Lung microvascular endothelial cell (primary cell): ENCODE data around the gene DRAP1. TPM values are rescaled to one million over a fixed set of nuclear protein-coding genes. Genes with fewer than 3 reads are reported as not detected.
A peak's percentile ranks its signal among the peaks of the same experiment; 100 is the strongest.

Experiments
- DNase-seq, 2 donors: peaks; one replicate each; pipeline versions ENCODE4 v3.0.0 to v3.0.0-alpha.2; 2010; ENCODE audit warnings: low read depth in 2 of 2
- total RNA-seq: library from RNA; depleted of rRNA; stranded (reverse); fragments of >200 nt; gene quantifications from 2 replicates; pipeline ENCODE4 v1.2.1, GENCODE V29; 2014

The DRAP1 gene, protein sequence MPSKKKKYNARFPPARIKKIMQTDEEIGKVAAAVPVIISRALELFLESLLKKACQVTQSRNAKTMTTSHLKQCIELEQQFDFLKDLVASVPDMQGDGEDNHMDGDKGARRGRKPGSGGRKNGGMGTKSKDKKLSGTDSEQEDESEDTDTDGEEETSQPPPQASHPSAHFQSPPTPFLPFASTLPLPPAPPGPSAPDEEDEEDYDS
- 91.1 and 103 TPM in 2 replicates for total RNA-seq

DNA sequence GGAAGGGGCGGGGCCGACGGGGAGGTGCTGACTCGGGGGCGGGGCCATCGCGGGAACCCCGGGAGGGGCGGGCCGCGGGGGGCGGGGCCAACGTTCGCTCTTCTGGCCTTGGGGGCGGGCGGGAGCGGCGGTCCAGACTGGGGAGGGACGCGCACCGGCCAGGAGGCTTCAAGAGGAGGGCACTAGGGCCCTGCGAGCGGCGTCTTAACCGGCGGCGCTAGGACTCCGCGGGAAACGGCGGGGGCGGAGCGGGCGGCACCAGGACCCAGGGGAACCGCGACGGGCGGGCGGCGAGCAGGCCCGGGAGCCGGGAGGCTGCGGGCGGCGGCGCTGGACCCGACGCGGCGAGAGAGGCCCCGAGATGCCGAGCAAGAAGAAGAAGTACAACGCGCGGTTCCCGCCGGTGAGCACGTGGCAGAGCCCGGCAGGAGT, at the start of gene DRAP1:
Gene DRAP1, plus strand, starts transcription at position 286 of the 432 bp plus-strand sequence. Its CDS starts 76 bp downstream, at position 362.
- peak; percentile 99 for DNase-seq

DNA sequence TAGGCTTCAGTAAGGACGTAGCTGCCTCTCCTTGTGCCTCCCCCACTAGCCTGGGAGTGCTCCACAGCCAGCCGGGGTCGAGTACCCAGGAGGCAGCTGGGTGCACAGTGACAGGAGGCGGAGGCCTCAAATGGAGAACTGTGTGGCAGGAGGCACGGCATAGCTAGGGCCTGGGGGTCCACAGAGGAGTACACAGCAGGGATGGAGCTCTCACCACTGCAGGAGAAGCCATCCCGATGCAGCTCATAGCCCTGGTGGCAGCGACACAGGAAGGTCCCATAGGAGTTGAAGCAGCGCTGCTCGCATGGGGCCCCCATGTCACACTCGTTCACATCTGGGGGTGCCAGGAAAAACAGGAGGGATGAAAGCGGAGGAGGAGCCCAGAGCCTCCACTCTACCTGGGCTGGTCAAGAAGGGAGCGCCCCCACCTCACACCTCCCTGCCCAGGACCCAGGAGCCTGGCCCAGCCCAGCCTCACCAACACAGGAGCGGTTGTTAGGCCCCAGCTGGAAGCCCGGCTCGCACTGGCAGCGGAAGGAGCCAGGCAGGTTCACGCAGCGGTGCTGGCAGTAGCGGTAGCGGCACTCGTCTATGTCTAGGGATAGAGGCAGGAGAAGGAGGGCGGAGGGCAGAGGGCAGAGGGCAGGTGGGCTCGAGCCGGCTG, 49.5 kb upstream of the DRAP1 start:
- no peak for DNase-seq

DNA sequence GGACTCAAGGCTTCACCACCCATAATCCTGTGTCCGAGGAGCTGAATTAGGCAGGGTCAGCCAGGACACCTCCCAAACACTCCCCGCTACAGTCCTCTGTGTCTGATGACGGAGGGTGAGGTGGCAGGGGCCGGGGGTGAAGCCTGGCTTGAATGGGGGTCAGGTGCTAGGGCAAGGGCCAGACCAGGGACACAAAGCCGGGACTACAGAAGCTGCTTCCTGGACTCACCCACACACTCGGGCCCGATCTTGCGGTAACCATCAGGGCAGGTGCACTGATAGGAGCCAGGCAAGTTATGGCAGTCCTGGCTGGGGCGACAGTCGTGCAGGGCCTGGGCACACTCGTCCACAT, 48.9 kb upstream of the DRAP1 start:
- no peak for DNase-seq

DNA sequence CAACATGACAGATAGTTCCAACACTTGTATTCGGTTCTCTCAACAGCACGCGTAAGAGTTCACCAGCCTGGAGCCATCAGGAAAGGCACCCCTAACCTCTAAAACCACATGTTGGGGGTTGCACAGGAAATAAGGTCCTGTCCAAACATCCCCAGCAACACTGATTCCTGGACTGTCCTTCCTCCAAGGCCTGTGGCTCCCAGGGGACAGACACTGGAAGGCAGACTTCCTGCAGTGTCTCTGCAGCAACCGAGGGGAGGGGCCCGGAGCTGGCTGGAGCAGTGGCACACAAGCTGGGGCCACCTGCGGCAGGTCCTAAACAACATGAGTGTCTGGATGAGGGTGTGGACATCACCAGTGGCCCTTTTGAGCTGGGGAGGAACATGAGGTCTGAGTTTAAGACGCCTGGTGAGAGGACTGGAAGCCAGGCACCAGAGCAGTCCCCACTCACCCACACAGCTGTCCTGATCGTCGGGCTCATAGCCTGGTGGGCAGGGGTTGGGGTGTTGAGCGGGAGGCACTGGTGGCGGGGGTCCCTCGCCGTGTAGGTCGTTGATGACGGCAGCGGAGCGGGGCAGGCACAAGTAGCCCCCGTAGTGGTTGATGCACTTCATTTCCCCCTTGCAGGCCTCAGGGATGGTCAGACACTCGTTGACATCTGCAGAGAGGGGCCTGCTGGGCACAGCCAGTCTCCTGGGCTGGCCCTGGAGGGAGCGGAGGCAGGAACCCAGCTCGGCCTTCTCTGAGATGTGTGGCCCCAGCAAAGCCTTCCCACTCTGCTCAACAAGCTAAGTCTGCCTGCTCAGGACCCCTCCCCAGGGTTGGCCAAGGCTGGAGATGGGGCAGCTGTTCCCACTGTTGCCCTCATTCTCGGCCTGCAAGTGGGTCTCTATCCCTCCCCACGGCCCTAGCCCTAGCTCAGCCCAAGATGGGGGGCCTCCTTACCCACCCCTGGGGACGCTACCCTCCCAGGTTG, 48.2 kb upstream of the DRAP1 start:
- peak in 1 of 2 donors; percentile 37 for DNase-seq

DNA sequence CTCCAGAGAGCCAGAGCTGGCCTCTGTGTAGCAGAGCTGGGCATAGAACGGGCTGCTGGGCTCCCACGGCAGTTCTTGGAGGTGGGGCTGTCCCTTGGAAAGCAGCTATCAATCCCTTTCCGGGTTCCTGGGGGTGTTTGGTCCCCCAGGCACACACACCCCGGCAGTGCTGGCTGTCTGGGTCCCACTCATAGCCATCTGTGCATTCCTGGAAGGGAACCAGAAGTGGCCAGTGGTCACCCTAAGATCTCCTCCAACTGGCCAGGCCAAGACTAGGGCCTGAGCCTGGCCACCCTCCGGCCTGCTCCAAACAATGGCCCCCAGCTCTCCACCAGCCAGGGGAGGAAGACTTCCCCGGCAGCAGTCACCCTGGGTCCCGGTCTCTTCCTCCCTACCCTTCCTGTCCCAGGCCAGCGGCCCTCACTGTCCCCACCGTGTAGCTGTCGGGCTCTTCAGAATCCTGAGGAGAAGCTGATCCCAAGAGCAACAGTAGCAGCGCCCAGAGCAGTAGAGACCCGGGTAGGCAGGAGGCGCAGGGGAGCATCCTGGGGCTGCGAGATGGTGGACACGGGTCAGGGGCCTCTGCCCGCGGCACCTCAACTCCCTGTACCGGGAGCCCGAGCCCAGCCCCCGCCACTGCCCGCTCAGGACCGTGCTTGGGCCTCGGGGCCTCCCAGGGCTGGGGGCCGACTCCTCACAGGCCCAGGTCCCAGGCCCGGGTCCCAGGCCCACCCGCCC, 47.2 kb upstream of the DRAP1 start:
- DNase-seq = peak; percentile 30 to 35

DNA sequence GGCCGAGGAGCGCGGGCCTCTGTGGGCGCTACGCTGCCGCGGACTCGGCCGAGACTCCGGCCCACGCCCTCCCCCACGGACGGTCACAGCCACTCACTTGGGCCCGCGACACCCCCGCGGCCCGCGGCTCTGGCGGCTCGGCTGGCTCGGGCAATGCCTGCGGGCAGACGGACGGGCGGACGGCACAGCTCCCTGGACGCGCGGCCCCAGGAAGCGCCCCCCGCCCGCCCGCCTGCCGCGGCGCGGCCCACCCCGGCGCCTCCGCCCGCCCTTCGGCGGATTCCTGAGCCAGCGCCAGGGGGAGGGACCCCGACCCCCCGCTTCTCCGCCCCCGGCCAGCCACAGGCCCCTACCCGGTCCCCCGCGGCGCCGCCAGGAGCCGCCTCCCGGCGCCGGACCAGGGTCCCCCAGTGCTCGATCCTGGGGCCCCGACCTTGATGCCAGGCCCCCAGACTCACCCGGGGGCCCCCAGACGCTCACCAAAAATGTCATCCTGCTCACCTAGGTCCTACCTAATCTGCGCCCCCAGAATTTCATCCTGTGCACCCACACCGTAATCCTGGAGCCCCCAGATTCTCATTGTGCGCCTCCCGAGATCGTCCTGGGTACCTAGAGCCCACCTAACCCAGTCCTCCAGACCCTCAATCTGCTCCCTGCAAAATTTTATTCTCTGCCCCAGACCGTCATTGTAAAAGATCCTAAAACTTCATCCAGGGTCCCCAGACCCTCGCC, 46.5 kb upstream of the DRAP1 start, which contains the start of gene EFEMP2:
Gene EFEMP2, minus strand, starts transcription at position 215 of the 732 bp plus-strand sequence. CDS start 446 bp downstream, outside the sequence.
- no peak for DNase-seq

DNA sequence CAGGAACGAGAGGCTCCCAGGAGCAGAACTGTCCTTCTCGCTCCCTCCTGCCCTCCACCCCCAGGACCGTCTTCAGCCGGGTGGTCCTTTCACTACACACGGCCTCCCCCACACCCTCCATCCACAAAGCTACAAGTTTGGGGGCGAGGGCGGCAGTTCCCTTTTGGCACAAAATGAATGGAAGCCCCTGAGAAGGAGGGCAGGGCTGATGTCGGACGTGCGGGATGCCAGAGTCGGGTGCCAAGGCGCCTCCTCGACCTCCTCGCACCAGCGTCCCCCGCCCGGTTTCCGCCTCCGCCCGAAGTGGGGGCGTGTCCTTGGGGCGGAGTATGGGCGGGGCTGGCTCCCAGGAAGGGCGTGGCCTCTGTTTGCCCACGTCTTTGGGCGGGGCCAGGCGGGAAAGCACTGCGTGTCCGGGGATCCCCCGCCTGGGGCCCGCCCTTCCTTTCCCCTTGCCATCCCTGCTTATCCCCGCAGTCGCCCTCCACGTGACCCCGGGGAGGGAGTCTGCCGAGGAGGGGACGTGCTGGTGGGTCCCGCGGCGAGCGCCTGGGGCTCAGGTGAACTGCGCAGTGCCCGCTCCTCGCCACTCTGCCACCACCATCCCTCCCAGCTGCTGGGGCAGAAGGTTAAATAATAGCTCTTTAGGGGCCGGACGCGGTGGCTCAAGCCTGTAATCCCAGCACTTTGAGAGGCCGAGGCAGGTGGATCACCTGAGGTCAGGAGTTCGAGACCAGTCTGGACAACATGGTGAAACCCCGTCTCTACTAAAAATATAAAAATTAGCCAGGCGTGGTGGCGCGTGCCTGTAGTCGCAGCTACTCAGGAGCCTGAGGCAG, 45.7 kb upstream of the DRAP1 start:
- DNase-seq = peak; percentile 65 to 85

DNA sequence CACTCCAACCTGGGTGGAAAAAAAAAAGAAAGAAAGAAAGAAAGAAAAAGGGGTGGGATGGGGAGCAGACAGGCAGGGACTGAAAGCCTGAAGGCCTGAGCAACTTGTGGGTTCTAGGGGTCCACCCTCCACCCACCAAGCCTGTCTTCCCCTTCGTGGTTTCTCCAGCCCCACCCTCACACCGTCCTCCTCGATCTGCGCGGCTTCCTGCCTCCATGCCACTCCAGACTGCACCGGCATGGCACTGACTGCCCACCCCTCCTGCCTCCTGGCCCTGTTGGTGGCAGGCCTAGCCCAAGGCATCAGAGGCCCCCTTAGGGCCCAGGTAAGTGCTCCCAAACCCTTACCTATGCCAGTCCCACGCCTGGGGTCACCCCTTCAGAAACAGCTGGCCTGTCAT, 39.6 kb upstream of the DRAP1 start, which contains the start of gene CTSW:
Gene CTSW, plus strand, starts transcription at position 221 of the 400 bp plus-strand sequence. Its CDS starts 18 bp downstream, at position 239.
- no peak for DNase-seq

DNA sequence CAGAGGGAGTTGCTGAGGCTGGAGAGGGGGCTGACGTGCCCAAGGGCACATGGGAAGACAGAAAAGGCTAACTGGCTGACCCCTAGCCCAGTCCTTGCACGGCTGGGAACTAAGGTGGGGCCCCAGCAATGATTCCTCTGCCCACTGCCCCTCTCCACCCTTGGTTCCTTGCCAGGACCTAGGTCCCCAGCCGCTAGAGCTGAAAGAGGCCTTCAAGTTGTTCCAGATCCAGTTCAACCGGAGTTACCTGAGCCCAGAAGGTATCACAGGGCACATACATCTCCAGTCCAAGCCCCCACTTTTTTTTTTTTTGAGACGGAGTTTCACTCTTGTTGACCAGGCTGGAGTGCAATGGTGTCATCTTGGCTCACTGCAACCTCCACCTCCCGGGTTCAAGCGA, 39.2 kb upstream of the DRAP1 start:
- no peak for DNase-seq

DNA sequence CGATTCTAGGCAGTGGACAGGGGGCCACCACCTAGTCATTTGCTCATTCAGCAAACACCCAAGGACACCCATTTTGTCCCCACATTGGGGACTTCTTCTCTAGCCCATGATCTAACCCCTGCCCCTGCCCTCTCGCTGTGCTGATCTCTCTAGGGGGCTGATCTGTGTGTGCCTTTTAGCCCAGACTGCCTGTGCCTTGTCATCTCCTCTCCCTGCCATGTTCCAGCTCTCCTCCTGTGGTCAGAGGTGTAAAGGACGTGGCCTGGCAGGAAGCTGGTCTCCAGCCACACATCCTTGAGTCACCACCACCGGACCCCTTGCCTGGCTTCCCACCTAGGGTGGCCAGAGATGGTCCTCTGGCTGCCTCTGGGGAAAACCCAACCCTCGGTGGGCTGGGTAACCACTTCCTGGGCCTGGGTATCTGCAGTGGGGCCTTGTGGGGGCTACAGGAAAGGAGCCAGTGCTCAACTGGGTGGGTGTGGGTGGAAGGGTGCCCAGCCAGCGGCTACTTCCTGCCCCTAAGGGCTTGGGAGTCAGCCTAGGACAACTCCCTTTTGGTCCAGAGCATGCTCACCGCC, 38.3 kb upstream of the DRAP1 start:
- DNase-seq = no peak

DNA sequence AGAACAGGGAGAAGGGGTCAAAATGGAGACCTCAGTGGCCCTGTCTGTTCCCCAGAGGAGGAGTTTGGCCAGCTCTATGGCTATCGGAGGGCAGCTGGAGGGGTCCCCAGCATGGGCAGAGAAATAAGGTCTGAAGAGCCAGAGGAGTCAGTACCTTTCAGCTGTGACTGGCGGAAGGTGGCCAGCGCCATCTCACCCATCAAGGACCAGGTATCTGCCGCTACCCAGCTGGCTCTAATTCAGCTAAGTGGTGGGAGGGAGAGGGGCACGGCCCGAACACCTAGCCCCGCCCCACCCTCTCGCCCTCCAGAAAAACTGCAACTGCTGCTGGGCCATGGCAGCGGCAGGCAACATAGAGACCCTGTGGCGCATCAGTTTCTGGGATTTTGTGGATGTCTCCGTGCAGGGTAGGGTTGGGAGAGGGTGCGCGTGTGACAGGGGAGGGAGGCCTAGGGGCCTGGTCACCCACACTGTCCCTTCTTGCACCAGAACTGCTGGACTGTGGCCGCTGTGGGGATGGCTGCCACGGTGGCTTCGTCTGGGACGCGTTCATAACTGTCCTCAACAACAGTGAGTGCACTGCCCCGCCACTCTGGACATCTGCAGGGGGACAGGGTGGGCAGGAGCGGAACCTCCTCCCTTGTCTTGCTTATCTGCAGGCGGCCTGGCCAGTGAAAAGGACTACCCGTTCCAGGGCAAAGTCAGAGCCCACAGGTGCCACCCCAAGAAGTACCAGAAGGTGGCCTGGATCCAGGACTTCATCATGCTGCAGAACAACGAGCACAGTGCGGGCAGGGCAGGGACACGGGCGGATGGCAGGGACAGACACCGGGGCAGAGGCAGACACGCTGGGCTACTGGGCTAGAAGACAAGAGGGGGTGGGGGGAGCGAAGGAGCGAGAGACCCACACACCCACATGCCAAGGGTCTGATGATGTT, 36.8 kb upstream of the DRAP1 start:
- no peak for DNase-seq

DNA sequence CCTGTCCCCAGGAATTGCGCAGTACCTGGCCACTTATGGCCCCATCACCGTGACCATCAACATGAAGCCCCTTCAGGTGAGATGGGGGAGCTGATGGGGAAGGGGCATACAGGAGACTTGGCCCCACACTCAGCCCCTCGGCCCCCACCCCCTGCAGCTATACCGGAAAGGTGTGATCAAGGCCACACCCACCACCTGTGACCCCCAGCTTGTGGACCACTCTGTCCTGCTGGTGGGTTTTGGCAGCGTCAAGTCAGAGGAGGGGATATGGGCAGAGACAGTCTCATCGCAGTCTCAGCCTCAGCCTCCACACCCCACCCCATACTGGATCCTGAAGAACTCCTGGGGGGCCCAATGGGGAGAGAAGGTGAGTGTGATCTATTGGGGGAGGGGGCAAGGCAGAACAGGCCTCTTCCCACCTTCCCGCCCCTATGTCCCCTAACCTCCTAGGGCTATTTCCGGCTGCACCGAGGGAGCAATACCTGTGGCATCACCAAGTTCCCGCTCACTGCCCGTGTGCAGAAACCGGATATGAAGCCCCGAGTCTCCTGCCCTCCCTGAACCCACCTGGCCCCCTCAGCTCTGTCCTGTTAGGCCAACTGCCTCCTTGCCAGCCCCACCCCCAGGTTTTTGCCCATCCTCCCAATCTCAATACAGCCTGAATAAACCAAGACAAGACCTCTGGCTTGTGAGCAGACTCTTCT, 36.0 kb upstream of the DRAP1 start:
- DNase-seq = no peak

DNA sequence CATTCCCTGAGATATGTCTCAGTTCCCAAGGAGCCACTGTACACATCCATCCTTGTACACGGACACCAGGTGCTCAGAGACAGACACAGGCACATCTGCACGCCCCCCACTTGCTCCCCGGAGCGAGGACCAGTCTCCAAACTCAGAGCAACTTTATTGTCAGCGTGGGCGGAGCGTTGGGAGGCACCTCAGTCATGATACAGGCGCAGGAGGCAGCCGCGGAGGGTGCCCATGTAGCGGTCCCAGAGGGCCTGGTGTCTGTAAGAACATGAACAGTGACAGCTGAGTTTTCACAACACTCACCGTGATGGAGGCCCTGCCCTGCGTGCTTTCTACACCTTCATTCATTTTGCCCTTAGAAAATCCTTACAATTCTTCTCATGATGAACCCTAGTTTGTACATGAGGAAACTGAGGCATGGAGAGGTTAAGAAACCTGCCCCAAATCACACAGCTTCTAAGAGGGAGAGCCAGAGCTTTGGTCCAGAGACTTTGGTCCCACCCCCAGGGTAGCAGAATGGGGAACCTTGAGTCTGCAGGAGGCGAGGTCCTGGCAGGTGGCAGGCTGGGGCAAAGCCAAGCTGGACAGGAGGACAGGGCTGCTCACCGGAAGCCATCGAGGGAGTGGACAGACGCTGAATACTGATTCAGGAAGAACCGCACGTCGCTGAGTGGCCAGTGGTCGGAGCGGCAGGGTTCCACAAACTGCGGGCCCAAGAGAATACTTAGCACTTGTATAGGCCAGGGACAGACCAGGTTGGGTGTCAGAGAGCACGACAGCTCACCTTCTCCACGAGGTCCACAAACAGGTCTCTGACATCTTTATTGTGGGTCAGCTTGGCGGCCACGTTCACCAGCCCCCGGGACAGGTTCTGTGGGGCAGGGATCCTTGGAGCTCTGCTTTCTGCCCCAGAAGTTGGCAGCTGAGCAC, 35.2 kb upstream of the DRAP1 start:
- no peak for DNase-seq

DNA sequence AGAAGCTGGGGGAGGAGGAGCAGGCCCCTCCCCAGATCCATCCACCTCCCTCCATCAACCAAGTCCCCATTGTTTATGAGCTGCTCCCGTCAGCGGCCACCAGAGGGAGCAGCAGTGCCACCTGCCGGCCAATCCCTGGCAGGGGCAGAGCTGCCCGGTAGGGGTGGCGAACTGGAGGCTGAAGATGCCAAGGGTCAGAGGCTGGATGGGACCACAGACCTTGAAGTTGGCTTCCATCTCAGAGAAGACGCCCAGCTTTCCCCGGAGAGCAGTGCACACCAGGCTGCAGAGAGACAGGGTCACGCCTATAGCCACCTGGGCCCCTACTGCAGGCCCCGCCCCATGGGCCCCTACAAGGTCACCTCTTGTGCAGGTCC, 34.5 kb upstream of the DRAP1 start:
- peak; percentile 81 to 90 for DNase-seq

DNA sequence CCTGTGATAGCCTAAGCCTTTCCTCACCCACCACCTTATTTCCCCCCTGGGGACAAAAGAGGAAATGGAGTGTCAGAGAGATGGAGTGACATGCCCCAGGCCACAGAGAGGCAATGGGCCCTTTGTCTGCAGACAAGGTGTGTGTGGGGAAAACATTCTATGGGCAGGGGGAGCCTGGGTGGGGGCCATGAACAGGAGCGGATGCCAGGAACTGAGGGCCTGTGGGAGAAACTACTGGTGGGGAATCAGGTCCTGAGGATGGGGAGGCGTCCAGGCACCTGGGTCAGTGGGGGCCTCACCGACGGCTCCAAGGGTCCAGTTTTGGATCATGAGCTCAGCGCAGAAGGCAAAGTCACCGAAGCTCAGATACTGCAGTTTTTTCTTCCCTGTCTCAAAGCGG, 34.0 kb upstream of the DRAP1 start:
- DNase-seq = no peak

DNA sequence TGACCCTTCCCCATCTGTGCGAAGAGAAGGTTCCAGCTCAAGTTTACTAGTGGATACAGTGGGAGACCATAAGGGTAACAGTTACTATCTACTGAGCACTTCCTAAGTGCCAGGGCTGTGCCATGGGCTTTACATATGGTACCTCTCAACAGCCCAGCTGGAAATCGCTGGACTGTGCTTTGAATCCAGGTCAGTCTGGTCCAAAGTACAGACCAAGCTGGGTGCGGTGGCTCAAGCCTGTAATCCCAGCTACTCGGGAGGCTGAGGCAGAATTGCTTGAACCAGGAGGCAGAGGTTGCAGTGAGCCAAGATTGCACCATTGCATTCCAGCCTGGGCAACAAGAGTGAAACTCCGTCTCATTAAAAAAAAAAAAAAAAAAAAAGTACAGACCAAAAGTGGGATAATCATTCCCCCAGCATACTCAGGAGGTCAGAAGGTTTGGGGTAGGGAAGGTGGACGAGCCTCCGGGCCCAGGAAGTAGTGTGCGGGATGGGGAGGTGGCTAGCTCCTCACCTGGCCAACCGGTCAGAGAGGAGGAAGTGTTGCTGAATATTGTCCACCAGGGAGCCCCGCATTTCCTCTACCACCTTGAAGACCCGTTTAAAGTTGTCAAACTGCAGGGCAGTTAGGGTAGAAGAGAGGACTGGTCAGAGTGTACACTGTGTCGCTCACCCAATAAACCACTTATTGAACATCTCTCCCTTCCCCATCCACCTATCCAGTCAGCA, 33.3 kb upstream of the DRAP1 start:
- no peak for DNase-seq
